ENCODE data around the gene SHC4.

DNA sequence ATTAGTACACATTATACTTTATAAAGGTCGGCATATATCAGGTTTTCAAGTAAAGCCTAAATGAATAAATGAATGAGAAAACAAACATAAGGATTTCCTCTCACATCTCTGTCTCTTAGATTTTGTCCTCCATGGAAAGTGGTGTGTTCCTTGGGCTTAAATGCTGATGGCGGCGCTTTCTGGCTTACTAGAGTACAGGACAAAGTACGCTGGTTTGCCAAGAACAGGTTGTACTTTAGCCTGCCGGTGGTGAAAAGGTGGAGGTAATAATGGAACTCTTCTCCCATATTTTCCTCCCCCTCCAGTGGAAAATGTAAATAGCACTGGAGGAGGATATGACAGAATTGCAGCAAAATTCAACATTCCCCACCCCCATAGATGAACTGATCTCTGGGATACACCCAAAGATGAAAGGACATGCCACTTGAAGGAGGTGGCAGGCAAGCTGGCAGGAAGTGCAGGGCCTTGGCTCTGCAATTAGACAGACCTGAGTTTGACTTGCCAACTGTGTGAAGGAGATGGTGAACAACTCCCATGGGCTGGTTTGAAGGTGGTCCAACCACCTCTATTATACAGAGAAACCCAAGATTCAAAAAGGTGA lies 182.1 kb downstream of the SHC4 start:
- TF ChIP-seq ZNF274 (IDR thresholded peaks at IDR 0.05; ENCODE audit: low read depth, low read length): no peak
- no peak for TF ChIP-seq SUZ12 (IDR thresholded peaks at IDR 0.05; ENCODE audit: extremely low read depth, insufficient read depth, insufficient read length)
